SK-N-SH (cell line): ENCODE measurements around the gene SIK1.

Experiments
- CHD2 ChIP-seq: fragments of 150-350 bp; IDR thresholded peaks from 2 replicates; pipeline ENCODE4 v1.6.1; 2018; ENCODE audit warnings: low read length; ENCODE audit not compliant: partially characterized antibody
- EP300 ChIP-seq, 2 experiments: IDR thresholded peaks; 2 replicates each; pipeline versions ENCODE4 v1.4.0 to v1.6.1; 2012; ENCODE audit warnings: borderline replicate concordance in 1 of 2, low read depth in 1 of 2, low read length in 1 of 2
- POLR2AphosphoS5 ChIP-seq: IDR thresholded peaks from 2 replicates; pipeline ENCODE4 v1.6.1; 2012; ENCODE audit warnings: low read depth, low read length
- RXRA ChIP-seq: IDR thresholded peaks from 2 replicates; pipeline ENCODE4 v1.4.0; 2012; ENCODE audit warnings: low read depth, mild to moderate bottlenecking, borderline replicate concordance
- SIN3A ChIP-seq: IDR thresholded peaks from 2 replicates; pipeline ENCODE4 v1.6.1; 2012; ENCODE audit warnings: low read depth, mild to moderate bottlenecking, low read length, moderate library complexity, borderline replicate concordance
- TAF1 ChIP-seq: IDR thresholded peaks from 2 replicates; pipeline ENCODE4 v1.6.1; 2012; ENCODE audit warnings: low read depth, mild to moderate bottlenecking, low read length, moderate library complexity, borderline replicate concordance
- YY1 ChIP-seq: IDR thresholded peaks from 2 replicates; pipeline ENCODE4 v1.4.0; 2012; ENCODE audit warnings: low read depth, mild to moderate bottlenecking
- TF ChIP-seq, protein P1 (sequence below): fragments of 200-600 bp; sonication (generic); IDR thresholded peaks from 2 replicates; pipeline ENCODE4 v1.6.1; 2017; ENCODE audit warnings: antibody characterized with exemption, mild to moderate bottlenecking, moderate library complexity

DNA sequence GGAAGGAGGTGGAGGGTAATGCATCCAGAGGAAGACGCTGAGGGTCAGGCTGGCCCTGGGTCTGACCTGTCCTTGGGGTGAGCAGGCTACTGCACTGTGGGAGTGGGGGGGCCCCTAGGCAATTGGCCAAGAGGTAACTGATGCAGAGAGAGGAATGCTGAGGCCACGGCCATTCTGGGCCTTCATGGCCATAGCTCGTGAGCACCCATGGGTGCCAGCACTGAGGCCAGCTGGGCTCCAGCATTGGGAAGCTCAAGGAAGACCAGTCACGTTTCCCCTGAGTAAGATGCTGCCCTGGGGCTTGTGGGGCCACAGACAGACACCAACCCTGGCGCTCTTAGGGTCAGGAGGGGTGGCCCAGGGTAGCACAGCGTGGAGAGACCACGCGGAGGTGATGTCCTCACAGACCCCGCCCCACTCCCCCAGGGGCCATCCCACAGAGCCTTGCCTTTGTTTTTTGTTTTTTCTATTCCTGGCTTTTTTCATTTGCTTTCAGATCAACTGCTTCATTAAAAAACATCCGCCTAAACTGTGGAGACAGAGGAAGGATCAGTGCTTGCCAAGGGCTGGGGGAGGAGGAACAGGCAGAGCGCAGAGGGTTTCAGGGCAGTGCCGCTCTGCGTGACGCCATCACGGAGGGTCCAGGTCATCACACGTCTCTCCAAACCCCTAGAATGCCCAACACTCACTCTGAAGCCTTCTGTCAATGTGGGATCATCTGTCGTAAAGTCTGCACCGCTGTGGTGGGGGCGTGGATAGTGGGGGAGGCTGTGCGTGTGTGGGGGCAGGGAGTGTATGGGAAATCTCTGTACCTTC lies 61.1 kb downstream of the SIK1 start:
- TF ChIP-seq, protein P1, sequence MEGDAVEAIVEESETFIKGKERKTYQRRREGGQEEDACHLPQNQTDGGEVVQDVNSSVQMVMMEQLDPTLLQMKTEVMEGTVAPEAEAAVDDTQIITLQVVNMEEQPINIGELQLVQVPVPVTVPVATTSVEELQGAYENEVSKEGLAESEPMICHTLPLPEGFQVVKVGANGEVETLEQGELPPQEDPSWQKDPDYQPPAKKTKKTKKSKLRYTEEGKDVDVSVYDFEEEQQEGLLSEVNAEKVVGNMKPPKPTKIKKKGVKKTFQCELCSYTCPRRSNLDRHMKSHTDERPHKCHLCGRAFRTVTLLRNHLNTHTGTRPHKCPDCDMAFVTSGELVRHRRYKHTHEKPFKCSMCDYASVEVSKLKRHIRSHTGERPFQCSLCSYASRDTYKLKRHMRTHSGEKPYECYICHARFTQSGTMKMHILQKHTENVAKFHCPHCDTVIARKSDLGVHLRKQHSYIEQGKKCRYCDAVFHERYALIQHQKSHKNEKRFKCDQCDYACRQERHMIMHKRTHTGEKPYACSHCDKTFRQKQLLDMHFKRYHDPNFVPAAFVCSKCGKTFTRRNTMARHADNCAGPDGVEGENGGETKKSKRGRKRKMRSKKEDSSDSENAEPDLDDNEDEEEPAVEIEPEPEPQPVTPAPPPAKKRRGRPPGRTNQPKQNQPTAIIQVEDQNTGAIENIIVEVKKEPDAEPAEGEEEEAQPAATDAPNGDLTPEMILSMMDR = no peak
- TF ChIP-seq CHD2 (no peak), RXRA (no peak), TAF1 (no peak), POLR2AphosphoS5 (no peak), EP300 (IDR thresholded peaks at IDR 0.05; ENCODE audit: borderline replicate concordance in 1 of 2, low read depth in 1 of 2, low read length in 1 of 2) (no peak), YY1 (no peak), SIN3A (no peak)
